ENCODE data around the gene GCKR.
A peak's percentile ranks its signal among the peaks of the same experiment; 100 is the strongest.

GCKR gene, protein sequence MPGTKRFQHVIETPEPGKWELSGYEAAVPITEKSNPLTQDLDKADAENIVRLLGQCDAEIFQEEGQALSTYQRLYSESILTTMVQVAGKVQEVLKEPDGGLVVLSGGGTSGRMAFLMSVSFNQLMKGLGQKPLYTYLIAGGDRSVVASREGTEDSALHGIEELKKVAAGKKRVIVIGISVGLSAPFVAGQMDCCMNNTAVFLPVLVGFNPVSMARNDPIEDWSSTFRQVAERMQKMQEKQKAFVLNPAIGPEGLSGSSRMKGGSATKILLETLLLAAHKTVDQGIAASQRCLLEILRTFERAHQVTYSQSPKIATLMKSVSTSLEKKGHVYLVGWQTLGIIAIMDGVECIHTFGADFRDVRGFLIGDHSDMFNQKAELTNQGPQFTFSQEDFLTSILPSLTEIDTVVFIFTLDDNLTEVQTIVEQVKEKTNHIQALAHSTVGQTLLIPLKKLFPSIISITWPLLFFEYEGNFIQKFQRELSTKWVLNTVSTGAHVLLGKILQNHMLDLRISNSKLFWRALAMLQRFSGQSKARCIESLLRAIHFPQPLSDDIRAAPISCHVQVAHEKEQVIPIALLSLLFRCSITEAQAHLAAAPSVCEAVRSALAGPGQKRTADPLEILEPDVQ

DNA sequence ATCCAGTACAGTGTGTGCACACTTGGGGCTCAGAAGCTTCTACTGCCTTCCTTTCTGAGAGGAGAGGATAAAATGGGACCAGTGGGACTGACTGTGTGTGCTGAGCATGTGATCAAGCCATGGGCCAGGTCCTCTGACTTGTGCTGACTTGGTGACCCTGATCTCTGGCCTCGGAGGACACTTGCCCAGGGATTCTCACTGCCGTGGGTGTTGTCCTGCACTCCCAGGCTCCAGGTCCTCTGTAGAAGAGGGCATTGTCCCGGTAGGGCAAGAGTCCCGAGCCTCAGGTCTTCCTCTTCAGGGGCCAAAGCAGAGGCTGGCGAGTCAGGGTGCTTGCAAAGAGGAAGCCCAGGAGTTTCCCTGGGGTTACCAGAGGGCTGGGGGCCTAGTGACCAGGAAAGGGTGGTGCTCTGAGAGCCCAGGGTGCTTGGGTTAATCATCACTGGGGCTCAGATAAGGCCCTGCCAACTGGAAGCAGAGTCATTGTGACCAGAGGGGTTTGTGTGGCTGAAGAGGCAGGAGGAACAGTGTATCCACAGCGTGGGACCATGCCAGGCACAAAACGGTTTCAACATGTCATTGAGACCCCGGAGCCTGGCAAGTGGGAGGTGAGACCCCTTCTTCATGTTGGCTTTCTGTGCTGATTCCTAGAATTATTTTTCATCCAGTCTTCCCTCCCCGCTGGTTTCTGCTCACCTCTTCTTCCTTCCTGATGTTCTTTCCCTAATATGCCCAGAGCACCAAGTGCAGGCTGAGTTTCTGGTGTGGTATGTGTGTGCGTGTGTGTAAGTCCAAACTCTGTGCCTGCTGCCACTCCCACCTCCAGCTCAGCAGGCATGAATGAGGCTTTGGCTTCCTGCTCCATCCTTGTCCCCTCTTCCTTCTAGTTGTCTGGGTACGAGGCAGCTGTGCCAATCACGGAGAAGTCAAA is at the start of gene GCKR:
TSS of gene GCKR (plus strand) at position 483 of the 931 bp plus-strand sequence. CDS start at position 549, 66 bp downstream.
- no peak for DNase-seq

DNA sequence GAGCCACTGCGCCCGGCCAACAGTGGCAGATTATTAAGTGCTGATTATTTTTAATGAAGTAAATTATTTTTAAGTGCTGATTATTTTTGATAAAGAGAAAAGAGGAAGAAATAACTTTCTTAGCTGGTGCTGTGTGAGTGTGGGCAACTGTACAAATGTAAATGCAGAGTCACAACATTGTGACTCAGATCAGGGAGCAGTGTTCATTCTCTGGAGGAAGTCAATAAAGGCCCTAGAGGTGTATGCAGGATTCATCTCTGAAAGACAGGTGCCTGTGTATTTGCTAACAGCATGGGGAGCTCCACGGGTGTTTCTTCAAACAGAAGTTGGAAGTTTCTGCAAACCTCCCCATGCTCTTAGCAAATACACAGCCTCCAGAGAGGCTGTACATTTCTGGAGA is 48.3 kb upstream of the GCKR start:
- no peak for DNase-seq

DNA sequence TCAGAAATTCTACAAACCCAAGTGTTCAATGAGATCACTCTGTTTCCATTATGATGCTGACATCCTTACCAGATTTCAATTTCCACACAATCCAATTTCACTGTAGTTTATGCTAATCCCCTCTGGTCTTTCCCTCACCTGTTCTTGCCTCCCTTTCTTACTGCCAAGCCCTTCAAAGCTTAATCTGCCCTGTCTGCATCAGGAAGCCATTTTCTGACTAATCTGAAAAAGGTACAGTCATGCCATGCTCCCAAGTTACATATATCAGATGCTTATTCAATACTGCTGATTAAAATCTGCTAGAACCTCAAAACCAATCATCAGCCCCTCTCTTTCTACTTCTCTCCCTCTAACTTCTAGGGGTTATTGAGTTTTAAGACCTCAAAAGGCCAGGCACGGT is 45.5 kb upstream of the GCKR start:
- DNase-seq = no peak

DNA sequence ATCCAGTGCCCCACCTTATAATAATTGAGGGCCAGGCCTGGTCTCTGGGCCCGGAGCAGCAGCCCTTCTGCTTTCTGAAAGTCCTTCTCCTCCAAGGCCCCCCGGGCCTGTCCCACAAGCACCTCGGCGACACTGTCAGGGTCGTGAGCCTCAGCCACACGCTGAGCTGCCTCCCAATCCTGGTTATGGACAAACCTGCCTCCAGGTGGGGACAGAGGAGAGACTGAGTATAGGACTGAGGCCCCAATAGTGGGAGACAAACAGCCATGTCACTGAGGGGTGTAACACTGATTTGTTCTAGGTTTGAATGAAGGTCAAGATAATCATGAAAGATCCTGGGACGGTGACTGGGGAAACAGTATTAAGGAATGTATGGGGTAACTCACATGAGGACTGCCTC is 42.7 kb upstream of the GCKR start:
- DNase-seq = no peak

DNA sequence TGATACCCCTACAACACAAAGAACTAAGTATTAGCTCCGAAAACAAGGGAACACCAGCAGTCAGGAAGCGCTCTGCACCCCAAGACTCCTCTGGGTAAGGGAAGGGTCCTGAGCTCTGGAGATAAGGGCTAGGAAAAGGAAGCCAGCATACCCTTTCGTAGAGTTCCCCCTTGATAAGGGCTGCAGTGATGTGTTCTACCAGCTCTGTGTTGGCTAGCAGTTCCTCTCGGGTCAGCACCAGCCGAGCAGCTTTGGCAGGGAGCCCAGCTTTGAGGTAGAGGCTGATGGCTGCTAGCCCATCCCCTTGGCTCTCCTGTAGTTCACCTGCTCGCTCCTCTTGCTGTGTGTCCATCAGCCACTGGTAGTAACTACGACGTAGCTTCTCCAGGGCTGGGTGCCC is 35.5 kb upstream of the GCKR start:
- DNase-seq = no peak

DNA sequence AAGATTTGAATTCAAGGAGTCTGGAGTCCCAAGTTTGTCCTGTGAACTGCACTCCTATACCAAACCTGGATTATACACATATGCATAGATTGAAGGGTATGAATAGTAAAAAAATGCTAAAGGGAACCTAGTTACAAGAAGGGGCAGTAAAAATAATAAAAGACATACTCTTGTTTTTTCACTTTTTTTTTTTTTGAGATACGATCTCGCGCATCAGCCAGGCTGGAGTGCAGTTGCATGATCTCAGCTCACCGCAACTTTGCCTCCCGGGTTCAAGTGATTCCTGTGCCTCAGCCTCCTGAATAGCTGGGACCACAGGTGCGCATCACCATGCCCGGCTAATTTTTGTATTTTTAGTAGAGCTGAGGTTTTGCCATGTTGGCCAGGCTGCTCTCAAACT is 32.2 kb upstream of the GCKR start:
- no peak for DNase-seq

DNA sequence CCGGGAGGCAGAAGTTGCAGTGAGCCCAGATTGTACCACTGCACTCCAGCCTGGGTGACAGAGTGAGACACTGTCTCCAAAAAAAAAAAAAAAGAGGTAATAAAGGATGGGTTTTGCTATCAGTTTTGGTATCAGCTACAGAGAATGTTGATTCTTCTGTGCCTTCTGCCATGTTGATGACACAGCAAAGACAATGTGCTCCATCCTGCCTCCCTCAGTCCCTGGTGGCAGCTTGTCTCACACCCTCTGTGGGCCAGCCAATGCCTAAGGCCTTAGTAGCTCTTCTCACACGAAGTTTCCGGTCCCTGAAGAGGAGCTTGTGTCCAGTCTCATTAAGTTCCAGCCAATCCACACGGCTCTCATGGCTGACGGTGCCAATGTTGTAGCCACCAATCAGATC is 24.7 kb upstream of the GCKR start:
- DNase-seq = no peak

DNA sequence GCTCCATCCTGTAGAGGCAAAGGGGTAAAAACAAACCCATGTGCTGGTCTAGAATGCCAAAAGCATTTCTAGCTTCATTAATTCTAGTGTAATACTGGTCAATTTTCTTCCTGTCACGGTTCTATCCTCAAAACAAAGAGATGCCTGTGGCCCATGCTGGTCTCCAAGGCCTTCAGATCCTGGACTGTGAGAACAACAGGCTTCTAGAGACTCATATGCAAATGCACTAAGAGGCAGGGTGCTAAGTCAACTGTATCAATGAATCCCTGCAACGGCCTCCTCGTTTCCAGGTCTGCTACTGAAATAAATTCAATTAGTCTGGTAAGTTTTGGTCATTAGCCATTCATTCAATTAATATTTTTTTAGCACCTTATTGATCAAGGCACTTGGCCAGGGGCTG is 11.1 kb upstream of the GCKR start:
- DNase-seq = no peak

DNA sequence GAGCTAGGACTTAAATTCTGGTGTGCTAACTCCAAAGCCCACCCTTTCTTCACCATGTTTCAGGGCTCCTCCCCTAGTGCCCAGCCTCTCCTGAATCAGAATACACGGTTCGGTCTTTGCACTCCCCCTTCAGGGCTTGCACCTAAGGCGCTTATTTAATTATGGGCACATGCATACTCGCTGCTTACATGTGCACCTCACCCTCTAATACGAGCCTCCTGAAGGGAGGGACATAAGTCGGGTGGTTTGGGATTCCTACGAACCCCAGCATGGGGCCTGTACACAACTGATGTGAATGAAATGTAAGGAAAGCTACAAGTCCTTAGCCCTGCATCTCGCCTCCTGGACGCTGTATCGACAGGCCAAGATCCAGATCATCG is 7.5 kb upstream of the GCKR start:
- DNase-seq = no peak

DNA sequence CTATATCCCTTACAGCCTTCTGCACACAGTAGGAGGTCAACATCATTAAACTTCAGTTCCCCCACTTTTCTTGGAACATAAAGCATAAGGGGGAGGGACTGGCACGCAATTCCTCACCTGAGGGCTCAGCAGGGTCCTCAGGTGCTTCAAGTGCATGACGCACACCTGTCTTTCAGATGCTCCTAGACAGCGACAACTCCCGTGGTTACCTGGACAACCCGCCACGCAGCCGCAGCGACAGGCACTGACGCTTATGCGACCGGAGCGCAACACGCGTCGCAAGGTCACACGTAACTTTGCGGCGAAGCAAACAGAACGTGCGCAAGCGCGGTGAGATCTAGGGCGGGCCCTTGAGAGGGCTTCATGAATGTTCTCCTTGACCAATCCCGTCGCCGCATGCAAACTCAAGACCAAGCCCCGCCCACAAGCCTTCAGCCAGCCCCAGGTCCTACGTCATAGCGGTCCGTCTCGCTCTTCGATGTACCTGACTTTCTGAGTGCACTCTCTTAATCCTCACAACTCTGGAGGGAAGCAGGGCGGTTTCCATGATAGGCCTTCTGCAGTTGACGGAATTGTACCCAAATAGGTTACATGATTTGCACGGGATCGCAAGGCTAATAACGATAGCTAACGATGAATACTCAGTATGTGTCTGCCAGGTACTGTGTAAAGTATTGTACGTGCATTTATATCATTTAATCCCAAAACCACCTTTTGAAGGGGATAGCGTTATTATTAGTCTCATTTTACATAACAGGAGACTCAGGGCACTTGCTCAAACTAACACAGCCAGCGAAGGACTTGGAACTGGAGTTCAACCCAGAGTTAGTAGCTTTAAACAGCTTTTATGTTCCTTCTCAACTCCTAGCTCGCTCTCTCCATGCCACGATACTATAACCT is 6.9 kb upstream of the GCKR start, which contains the start of gene IFT172:
TSS of gene IFT172 (minus strand) at position 246 of the 900 bp plus-strand sequence. CDS start at position 156, 90 bp downstream.
- peak; percentile 99 for DNase-seq

DNA sequence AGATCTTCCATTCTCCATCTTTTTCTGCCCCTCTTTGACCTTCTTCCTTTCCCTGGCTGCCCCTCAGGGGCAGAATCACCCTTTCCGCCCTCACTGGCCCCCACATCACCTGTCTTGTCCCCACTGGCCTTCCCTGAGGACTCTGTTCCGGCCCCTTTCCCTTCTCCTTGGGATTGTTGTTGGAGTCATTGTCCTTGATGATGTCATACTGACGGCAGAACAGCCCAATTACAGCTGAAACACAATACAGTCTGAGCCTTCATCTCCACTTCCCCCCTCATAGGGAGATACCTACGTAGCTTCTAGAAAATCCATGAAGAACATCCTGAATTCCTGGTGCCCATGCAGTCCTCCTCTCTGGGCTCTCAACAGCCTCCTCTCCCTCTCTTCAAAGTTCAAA is 4.1 kb upstream of the GCKR start:
- DNase-seq = no peak

DNA sequence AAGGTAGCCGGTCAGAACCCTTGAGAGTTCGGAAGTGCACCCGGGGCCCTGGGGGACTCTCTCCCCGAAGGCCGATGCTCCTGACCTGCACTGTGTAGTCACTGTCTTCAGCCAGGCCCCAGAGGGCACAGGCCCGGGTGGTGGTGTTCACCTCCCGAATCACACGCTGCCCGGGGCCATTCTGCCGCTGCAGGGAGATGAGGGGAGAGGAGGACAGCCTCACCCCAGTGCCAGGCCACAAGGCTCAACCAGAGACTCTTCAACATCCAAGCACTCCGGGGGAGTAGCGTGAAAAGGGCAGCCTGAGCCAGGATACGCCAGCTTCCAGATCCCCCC is 2.7 kb upstream of the GCKR start:
- no peak for DNase-seq

DNA sequence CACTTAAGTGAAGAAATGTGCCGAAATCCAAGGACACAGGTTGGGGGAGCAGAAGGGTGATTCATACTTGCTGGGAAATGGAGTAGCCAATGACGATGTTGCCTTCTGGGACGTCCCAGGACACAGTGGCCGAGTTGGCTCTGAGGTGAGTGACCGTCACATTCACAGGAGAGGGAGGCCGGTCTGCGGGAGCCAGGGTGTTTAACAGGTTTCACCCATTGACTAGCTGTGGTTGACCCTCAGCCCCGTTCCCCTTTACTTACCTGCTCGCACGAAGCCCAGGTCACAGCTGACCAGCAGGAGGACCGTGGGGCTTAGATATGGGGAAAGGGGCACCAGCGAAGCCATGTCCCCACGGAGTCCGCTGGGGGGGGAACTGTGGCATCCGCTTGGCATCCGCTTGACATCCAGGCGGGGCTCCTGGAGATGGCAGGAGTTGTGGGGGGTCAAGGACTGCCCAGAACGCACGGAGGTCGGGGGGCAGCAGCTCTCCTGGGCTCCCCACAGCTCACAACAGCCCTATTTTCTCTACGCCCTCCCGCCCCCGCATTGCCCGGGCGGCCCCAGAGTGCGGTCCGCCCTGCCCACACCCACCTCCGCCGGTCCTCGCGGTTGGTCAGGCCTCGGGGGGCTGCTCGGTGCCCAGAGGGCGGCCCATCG is 2.2 kb upstream of the GCKR start:
- DNase-seq = no peak

DNA sequence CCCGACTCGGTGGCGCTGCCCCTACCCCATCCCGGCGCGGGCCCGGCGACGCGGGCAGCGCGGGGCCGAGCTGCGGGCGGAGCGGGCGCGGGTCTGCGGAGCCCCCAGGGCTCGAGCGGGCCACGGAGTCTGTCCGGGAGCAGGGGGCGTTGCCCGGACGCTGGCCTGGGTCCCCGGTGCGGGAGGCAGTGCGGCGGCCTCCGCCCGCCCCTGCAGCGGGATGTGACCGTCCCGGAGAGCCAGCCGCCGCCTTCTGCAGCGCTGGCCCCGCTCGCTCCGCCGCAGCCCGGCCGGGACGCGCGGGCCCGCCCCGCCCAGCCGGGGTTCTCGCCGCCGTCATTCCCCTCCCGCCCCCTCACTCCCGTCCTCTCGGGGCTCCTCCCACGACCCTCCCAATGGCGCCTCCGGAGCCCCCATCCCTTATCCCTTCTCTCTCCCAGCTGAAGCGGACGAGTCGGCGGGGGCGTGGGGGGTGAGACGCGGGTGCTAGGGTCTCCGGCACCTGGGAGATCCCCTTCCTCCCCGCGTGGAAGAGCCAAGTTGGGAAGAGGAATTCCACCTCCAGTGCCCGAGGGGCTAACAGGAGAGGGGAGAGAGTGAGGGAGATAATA is 1.6 kb upstream of the GCKR start, which contains the start of gene FNDC4:
TSS of gene FNDC4 (minus strand) at position 257 of the 611 bp plus-strand sequence. CDS start 521 bp downstream, outside the sequence.
- peak; percentile 9 for DNase-seq

DNA sequence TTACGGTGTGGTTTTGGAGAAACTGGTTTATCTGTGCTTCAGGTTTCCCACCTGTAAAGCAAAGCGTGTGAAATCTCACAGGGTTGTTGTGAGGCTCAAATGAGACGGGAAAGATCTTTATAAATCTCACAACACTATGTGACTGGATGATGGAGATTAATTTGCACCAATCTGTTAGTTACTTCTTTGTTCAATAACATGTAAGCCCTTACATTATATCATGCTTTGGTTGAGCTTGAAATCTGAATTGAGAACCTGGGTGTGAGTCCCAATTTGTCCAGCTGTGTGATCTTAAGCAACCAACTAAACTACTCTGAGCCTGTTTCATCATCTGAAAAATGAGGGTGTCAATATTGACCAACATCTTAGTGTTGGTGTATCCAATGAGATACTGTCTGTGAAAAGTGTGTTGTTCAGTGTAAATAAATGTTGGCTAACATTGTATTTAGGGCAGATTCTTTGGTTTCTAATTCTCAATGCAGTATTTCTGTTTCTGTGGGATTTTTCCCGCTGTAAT is 741 bp upstream of the GCKR start:
- DNase-seq = no peak

DNA sequence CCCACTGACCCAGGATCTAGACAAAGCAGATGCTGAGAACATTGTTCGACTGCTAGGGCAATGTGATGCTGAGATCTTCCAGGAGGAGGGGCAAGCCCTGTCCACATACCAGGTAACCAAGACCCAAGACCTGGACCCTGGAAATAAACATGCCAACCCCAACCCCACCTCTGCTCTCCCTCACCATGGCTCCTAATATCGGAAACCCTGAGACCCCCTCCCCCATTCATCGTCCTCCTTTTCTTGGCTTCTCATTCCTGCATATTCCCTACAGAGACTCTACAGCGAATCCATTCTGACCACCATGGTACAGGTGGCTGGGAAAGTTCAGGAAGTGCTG is 619 bp downstream of the GCKR start:
- DNase-seq = no peak

DNA sequence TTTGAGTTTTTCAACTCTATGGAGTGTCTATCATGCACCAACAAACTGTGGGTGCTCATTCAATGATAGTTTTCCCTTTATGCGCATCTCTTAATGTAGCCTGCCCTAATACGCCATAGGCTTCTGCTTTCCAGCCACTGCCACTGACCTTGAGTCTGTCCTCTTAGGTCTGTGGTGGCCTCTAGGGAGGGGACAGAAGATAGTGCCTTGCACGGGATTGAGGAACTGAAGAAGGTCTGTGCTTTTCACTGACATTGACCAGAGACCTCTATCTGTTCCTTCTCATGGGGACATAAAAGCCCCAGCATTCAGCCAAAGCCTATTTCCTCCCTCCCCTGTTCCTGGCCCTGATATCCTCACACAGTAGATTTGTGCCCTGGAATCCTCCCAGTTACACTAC is 2.3 kb downstream of the GCKR start:
- DNase-seq = no peak

DNA sequence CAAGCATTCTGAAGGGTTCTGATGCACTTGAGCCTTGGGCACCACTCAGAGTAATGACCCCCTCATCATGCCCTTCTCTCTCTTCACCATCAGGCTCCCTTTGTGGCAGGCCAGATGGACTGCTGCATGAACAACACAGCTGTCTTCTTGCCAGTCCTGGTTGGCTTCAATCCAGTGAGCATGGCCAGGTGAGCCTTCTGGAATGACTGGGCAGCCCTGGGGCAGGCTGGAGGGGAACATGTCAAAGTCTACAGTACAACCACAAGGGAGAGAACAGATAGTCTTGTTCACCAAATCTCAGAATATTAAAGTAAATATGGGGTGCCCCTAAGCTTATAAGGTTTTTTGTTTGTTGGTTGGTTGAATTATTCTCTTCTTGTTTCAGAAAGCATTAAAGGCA is 4.4 kb downstream of the GCKR start:
- DNase-seq = no peak

DNA sequence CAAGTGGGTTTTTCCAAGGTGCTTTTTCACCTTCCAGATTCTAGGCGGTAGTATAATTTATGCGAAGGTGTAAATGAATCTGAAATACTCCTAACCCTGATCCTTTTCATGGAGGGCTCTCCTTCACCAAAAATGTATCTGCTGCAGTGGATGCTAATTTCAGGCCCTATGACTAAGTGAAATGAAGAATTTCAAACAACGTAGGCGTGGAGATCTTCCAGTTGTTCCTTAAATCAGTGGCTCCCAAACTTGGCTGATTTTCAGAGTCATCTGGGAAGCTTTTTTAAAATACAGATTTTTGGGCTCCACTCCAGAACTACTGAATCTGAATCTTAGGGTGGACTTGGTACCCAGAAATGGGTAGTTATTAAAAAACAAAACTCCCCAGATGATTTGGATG is 5.5 kb downstream of the GCKR start:
- DNase-seq = no peak

DNA sequence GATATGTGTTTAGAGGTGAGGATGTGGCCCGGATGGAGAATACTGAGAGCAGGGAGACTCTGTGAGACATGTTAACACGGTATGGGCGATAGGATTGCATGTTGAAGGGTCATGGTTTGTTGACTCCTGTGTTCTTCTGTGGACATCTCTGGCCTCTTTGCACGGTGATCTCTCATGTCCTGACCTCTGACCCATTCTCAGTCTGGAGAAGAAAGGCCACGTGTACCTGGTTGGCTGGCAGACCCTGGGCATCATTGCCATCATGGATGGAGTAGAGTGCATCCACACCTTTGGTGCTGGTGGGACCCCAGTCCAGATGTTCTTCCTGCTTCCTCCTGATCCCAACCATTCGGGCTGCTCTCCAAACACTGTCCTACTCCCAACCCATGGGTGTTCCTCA is 9.9 kb downstream of the GCKR start:
- no peak for DNase-seq

DNA sequence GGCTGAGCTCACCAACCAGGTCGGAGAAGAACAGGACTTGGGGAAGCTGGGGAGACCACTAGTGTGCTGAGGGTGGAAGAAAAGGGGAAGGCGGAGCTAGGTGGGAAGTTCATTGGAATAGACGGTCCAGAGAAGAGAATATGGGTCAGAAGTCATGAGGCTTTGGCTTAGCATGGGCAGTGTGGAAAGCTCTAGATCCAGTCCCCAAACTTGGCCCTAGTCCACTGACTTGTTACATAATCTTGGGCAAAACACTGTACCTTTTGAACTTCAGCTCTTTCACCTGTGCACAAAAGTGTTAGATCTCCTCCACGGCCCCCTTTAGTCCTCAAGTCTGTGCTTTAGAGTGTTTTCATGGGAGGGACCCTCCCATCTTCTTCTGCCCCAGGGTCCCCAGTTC is 10.7 kb downstream of the GCKR start:
- no peak for DNase-seq
